OCI-LY1 (cell line): ENCODE measurements around the gene ADGRA3.

Experiments used
- H2AFZ ChIP-seq: fragments of 200-600 bp; sonication (generic), shearing (Covaris generic); 2 replicates; pipeline ENCODE4 v1.6.0; 2014; ENCODE audit warnings: antibody characterized with exemption, mild to moderate bottlenecking, low read length
- H3F3A ChIP-seq: fragments of 200-600 bp; sonication (generic), shearing (Covaris generic); 2 replicates; pipeline ENCODE4 v1.6.0; 2014; ENCODE audit warnings: mild to moderate bottlenecking, antibody characterized with exemption, low read length, moderate library complexity; ENCODE audit not compliant: insufficient read depth
- H3K27ac ChIP-seq: fragments of 200-600 bp; sonication (generic); 2 replicates; pipeline ENCODE4 v1.5.1; 2014; ENCODE audit warnings: low read length, mixed run types, mild to moderate bottlenecking, low read depth; ENCODE audit not compliant: poor library complexity, severe bottlenecking
- H3K27me3 ChIP-seq: fragments of 200-600 bp; sonication (generic); 2 replicates; pipeline ENCODE4 v1.6.0; 2014; ENCODE audit warnings: antibody characterized with exemption, mild to moderate bottlenecking, low read length, moderate library complexity; ENCODE audit not compliant: insufficient read depth
- H3K36me3 ChIP-seq: fragments of 200-600 bp; sonication (generic); 2 replicates; pipeline ENCODE4 v1.6.1; 2014; ENCODE audit warnings: mild to moderate bottlenecking, antibody characterized with exemption, low read length, moderate library complexity, mixed read lengths; ENCODE audit not compliant: insufficient read depth
- H3K4me1 ChIP-seq: fragments of 200-600 bp; sonication (generic); 2 replicates; pipeline ENCODE4 v1.5.1; 2014; ENCODE audit warnings: mild to moderate bottlenecking, low read length, moderate library complexity; ENCODE audit not compliant: insufficient read depth, severe bottlenecking
- H3K4me2 ChIP-seq: fragments of 200-600 bp; sonication (generic), shearing (Covaris generic); 2 replicates; pipeline ENCODE4 v1.6.1; 2014; ENCODE audit warnings: low read length
- H3K4me3 ChIP-seq: fragments of 200-600 bp; sonication (generic); 2 replicates; pipeline ENCODE4 v1.5.1; 2014; ENCODE audit warnings: low read length, low read depth, mild to moderate bottlenecking, mixed read lengths; ENCODE audit not compliant: poor library complexity, severe bottlenecking
- H3K79me2 ChIP-seq: fragments of 200-600 bp; shearing (Covaris generic); 2 replicates; pipeline ENCODE4 v1.6.1; 2016; ENCODE audit warnings: mixed run types, low read length, mixed read lengths; ENCODE audit not compliant: insufficient read depth
- H3K9ac ChIP-seq: fragments of 200-600 bp; sonication (generic), shearing (Covaris generic); 2 replicates; pipeline ENCODE4 v1.6.1; 2014; ENCODE audit warnings: mild to moderate bottlenecking, low read length, mixed read lengths
- H3K9me2 ChIP-seq: fragments of 200-600 bp; sonication (generic), shearing (Covaris generic); 2 replicates; pipeline ENCODE4 v1.6.1; 2014; ENCODE audit warnings: low read depth, mild to moderate bottlenecking, low read length, mixed read lengths
- H3K9me3 ChIP-seq: fragments of 200-600 bp; shearing (Covaris generic); 2 replicates; pipeline ENCODE4 v1.6.1; 2014; ENCODE audit warnings: low read length, mixed read lengths
- H4K20me1 ChIP-seq: fragments of 200-600 bp; sonication (generic), shearing (Covaris generic); 2 replicates; pipeline ENCODE4 v1.6.0; 2016; ENCODE audit warnings: mild to moderate bottlenecking, low read length; ENCODE audit not compliant: insufficient read depth
- CTCF ChIP-seq: fragments of 200-600 bp; sonication (generic), shearing (Covaris generic); IDR thresholded peaks from 2 replicates; pipeline ENCODE4 v1.5.1; 2017; ENCODE audit warnings: mild to moderate bottlenecking, antibody characterized with exemption, low read length, moderate library complexity, mixed read lengths
- EZH2 ChIP-seq: fragments of 200-600 bp; sonication (generic), shearing (Covaris generic); IDR thresholded peaks from 2 replicates; pipeline ENCODE4 v1.8.0; 2017; ENCODE audit warnings: borderline replicate concordance, mixed run types, mild to moderate bottlenecking, antibody characterized with exemption, low read length, moderate library complexity, mixed read lengths

Gene ADGRA3

GRCh38 chr4:22491939-22492338 lies 23.9 kb downstream of the ADGRA3 start:
- no peaks in the 10 kb centered on the region for H3K79me2 ChIP-seq
- H3K4me3 ChIP-seq: no peak overlapping the region
- no peaks in the 10 kb centered on the region for H3K4me1 ChIP-seq
- TF ChIP-seq EZH2 (no peak), CTCF (no peak)
- no peak overlapping the region for H3K9ac ChIP-seq
- no peak overlapping the region for H3K27ac ChIP-seq
- H3K27me3 ChIP-seq: no peaks in the 10 kb centered on the region
- no peaks in the 10 kb centered on the region for H3F3A ChIP-seq
- H3K9me3 ChIP-seq: no peaks in the 10 kb centered on the region
- no peak overlapping the region for H2AFZ ChIP-seq
- no peaks in the 10 kb centered on the region for H3K9me2 ChIP-seq
- H4K20me1 ChIP-seq: no peaks in the 10 kb centered on the region
- no peak overlapping the region for H3K4me2 ChIP-seq
- no peaks in the 10 kb centered on the region for H3K36me3 ChIP-seq

GRCh38 chr4:22490718-22491315 lies 25.0 kb downstream of the ADGRA3 start:
- Histone ChIP-seq H3K79me2 (no peaks in the 10 kb centered on the region), H3K36me3 (no peaks in the 10 kb centered on the region), H3K4me3 (no peak overlapping the region), H3K27me3 (no peaks in the 10 kb centered on the region), H3K27ac (no peak overlapping the region), H2AFZ (no peak overlapping the region), H3K4me1 (no peaks in the 10 kb centered on the region), H3K9ac (no peak overlapping the region), H4K20me1 (no peaks in the 10 kb centered on the region), H3K4me2 (no peak overlapping the region), H3F3A (no peaks in the 10 kb centered on the region), H3K9me2 (no peaks in the 10 kb centered on the region), H3K9me3 (no peaks in the 10 kb centered on the region)
- no peak for TF ChIP-seq CTCF
- TF ChIP-seq EZH2: no peak

- H3K9me2 ChIP-seq: no peaks in the 10 kb centered on the region
- no peaks in the 10 kb centered on the region for H3K27me3 ChIP-seq
- no peaks in the 10 kb centered on the region for H4K20me1 ChIP-seq
- H2AFZ ChIP-seq: no peak overlapping the region
- no peak overlapping the region for H3K4me3 ChIP-seq
- TF ChIP-seq EZH2: no peak
- no peak for TF ChIP-seq CTCF
- no peaks in the 10 kb centered on the region for H3F3A ChIP-seq
- no peaks in the 10 kb centered on the region for H3K4me1 ChIP-seq
- no peaks in the 10 kb centered on the region for H3K36me3 ChIP-seq
- no peaks in the 10 kb centered on the region for H3K79me2 ChIP-seq
- no peak overlapping the region for H3K9ac ChIP-seq
- no peak overlapping the region for H3K27ac ChIP-seq
- no peaks in the 10 kb centered on the region for H3K9me3 ChIP-seq
- no peak overlapping the region for H3K4me2 ChIP-seq
These were observed 27.8 kb downstream of the ADGRA3 start for GRCh38 chr4:22488106-22488505.
